K562 (cell line): ENCODE data around the gene C12orf43. TPM values are rescaled to one million over a fixed set of nuclear protein-coding genes. Genes with fewer than 3 reads are reported as not detected.

Experiments used
- ATF7 ChIP-seq: fragments of 450-650 bp; IDR thresholded peaks from 2 replicates; pipeline ENCODE4 v1.7.1; 2014; ENCODE audit warnings: mild to moderate bottlenecking, moderate library complexity
- DLX4 ChIP-seq: fragments of 250-450 bp; sonication (Bioruptor Pico); IDR thresholded peaks from 2 replicates; pipeline ENCODE4 v1.6.1; 2021; ENCODE audit warnings: mild to moderate bottlenecking
- GTF2F1 ChIP-seq: IDR thresholded peaks from 2 replicates; pipeline ENCODE4 v1.6.1; 2011; ENCODE audit warnings: low read depth, low read length, improper control_type of control experiment
- HIVEP1 ChIP-seq: fragments of 250-450 bp; sonication (Bioruptor Pico); IDR thresholded peaks from 2 replicates; pipeline ENCODE4 v1.4.0; 2020; ENCODE audit warnings: mild to moderate bottlenecking
- HMG20B ChIP-seq: fragments of 250-450 bp; sonication (Bioruptor Pico); IDR thresholded peaks from 2 replicates; pipeline ENCODE4 v1.5.0; 2021; ENCODE audit warnings: mild to moderate bottlenecking
- IRF2 ChIP-seq: sonication (generic); formaldehyde crosslinking; IDR thresholded peaks from 2 replicates; pipeline ENCODE4 v1.8.1; 2022; ENCODE audit warnings: mild to moderate bottlenecking, missing genetic modification reagents
- KDM5B ChIP-seq: fragments of 200-600 bp; sonication (generic); IDR thresholded peaks from 2 replicates; pipeline ENCODE4 v1.6.1; 2012; ENCODE audit warnings: low read depth, mild to moderate bottlenecking, moderate library complexity, low read length, control low read depth, inconsistent platforms; ENCODE audit not compliant: insufficient replicate concordance
- MAZ ChIP-seq, 2 experiments: fragments of 450-650 bp in 1 of 2; sonication (generic) in 1 of 2; formaldehyde crosslinking; IDR thresholded peaks in 1 of 2; conservative IDR thresholded peaks in 1 of 2; 2 replicates each; pipeline versions ENCODE4 v1.4.0 to v1.5.0; 2020; ENCODE audit warnings: mild to moderate bottlenecking in 1 of 2, missing genetic modification reagents in 1 of 2
- MCM2 ChIP-seq: fragments of 450-650 bp; IDR thresholded peaks from 2 replicates; pipeline ENCODE4 v1.6.1; 2017; ENCODE audit warnings: low read depth, mild to moderate bottlenecking
- MCM5 ChIP-seq: fragments of 450-650 bp; IDR thresholded peaks from 2 replicates; pipeline ENCODE4 v1.6.1; 2016; ENCODE audit warnings: low read depth
- MXI1 ChIP-seq: IDR thresholded peaks from 2 replicates; pipeline ENCODE4 v1.6.1; 2011; ENCODE audit warnings: low read depth, mild to moderate bottlenecking, improper control_type of control experiment, low read length
- RBM25 ChIP-seq: fragments of 200-400 bp; formaldehyde crosslinking; IDR thresholded peaks from 2 replicates; pipeline ENCODE4 v1.6.1; 2018; ENCODE audit warnings: low read length, low read depth, moderate library complexity; ENCODE audit not compliant: severe bottlenecking
- RERE ChIP-seq: sonication (generic); formaldehyde crosslinking; IDR thresholded peaks from 2 replicates; pipeline ENCODE4 v1.8.0; 2023; ENCODE audit warnings: missing genetic modification reagents, mild to moderate bottlenecking, borderline replicate concordance
- RHOXF2B ChIP-seq: fragments of 250-450 bp; sonication (Bioruptor Pico); conservative IDR thresholded peaks from 2 replicates; pipeline ENCODE4 v1.5.1; 2021
- SIX5 ChIP-seq, 2 experiments: IDR thresholded peaks; 2 replicates each; pipeline ENCODE4 v1.6.1; 2011; ENCODE audit warnings: low read length in 2 of 2, borderline replicate concordance in 1 of 2, low read depth in 1 of 2, mild to moderate bottlenecking in 1 of 2, moderate library complexity in 1 of 2; ENCODE audit not compliant: insufficient read depth in 1 of 2
- SP1 ChIP-seq: sonication (generic); formaldehyde crosslinking; IDR thresholded peaks from 2 replicates; pipeline ENCODE4 v1.8.1; 2022; ENCODE audit warnings: mild to moderate bottlenecking, missing genetic modification reagents
- TAF9B ChIP-seq: fragments of 450-650 bp; IDR thresholded peaks from 2 replicates; pipeline ENCODE4 v1.6.1; 2018; ENCODE audit warnings: mild to moderate bottlenecking; ENCODE audit not compliant: partially characterized antibody
- TCF7L2 ChIP-seq: fragments of 150-350 bp; IDR thresholded peaks from 2 replicates; pipeline ENCODE4 v1.6.1; 2016; ENCODE audit warnings: low read depth, mild to moderate bottlenecking, low read length, moderate library complexity
- USF2 ChIP-seq: sonication (generic); formaldehyde crosslinking; IDR thresholded peaks from 2 replicates; pipeline ENCODE4 v1.5.0; 2020; ENCODE audit warnings: missing genetic modification reagents
- ZBTB17 ChIP-seq: fragments of 450-650 bp; formaldehyde crosslinking; IDR thresholded peaks from 2 replicates; pipeline ENCODE4 v1.4.0; 2020; ENCODE audit warnings: mild to moderate bottlenecking
- ZC3H11A ChIP-seq: IDR thresholded peaks from 2 replicates; pipeline ENCODE4 v1.6.1; 2012; ENCODE audit warnings: low read depth, low read length, improper control_type of control experiment
- ZFPM2 ChIP-seq: fragments of 250-450 bp; sonication (Bioruptor Pico); IDR thresholded peaks from 2 replicates; pipeline ENCODE4 v1.5.1; 2022; ENCODE audit warnings: mild to moderate bottlenecking
- polyA plus RNA-seq, 8 experiments: library from polyadenylated mRNA; depleted of rRNA in 4 of 8; stranded (reverse) in 5 of 8; unstranded in 3 of 8; fragments of >200 nt; fragmentation: Nextera tagmentation in 2 of 8; fragmentation: Illumina TruSeq in 1 of 8; extraction: Ambion mirVana in 2 of 8; extraction: Trizol in 1 of 8; gene quantifications; 2 replicates each; pipeline versions ENCODE4 v1.2.1 to v1.2.3, GENCODE V29; 2011 to 2014; ENCODE audit warnings: inconsistent platforms in 1 of 8, missing spikeins in 1 of 8
- total RNA-seq, 7 experiments: library from RNA; depleted of rRNA in 6 of 7; stranded (reverse); fragments of >200 nt in 6 of 7; fragmentation: Illumina TruSeq in 2 of 7; extraction: Trizol in 2 of 7; gene quantifications; 2 replicates each; pipeline versions ENCODE4 v1.2.1 to v1.2.3, GENCODE V29; 2011 to 2021; ENCODE audit warnings: low replicate concordance in 1 of 7

The C12orf43 gene
- total and polyA plus RNA-seq, 9 of the 15 experiments (the other 6 are each of a cell fraction or from before 2014, with no cell fraction given): 4.3 to 22.2 (median 16.8) TPM

GRCh38 chr12:121015825-121016766 lies at the start of gene C12orf43 (continued):
- TF ChIP-seq ZBTB17 (peak; percentile 59; the same call in 1 of the 2 replicates), RERE (CRISPR knock-in tag) (no peak), SIX5 (IDR thresholded peaks at IDR 0.05; ENCODE audit: borderline replicate concordance in 1 of 2, insufficient read depth in 1 of 2, low read depth in 1 of 2, low read length in 2 of 2) (peak; percentile 90 to 91), ZFPM2 (CRISPR knock-in tag) (no peak), HIVEP1 (CRISPR knock-in tag) (no peak), KDM5B (peak; percentile 84), GTF2F1 (peak; percentile 69), RHOXF2B (CRISPR knock-in tag) (no peak), USF2 (peak; percentile 90), TAF9B (peak; percentile 71), ZC3H11A (0 out of 2 replicates have a peak, but pooled peaks have one; percentile 59), IRF2 (CRISPR knock-in tag) (no peak), MAZ (CRISPR knock-in tag; conservative IDR thresholded peaks at IDR 0.05 in 1 of 2, IDR thresholded peaks at IDR 0.05 in 1 of 2) (peak; percentile 46; a peak in 1 of 4 replicates), MCM5 (no peak), DLX4 (CRISPR knock-in tag) (no peak), ATF7 (peak; percentile 97), SP1 (CRISPR knock-in tag) (peak; percentile 65), TCF7L2 (peak; percentile 34; the same call in 1 of the 2 replicates), MCM2 (no peak), MXI1 (peak; percentile 87), HMG20B (CRISPR knock-in tag) (no peak), RBM25 (no peak)
